Nucleus accumbens (tissue), 56 donors: ENCODE measurements around the gene COL4A1.

Experiments
- DNase-seq, 56 donors: peaks; one replicate each; lab custom pipeline; 2025; lab: John Stamatoyannopoulos, UW

The COL4A1 gene

GRCh38 chr13:110228936-110229904 lies 77.7 kb downstream of the COL4A1 start:
- no peak for DNase-seq

- no peak for DNase-seq
Measured at GRCh38 chr13:110227864-110228643, 78.9 kb downstream of the COL4A1 start.

GRCh38 chr13:110227416-110227815 lies 79.5 kb downstream of the COL4A1 start:
- DNase-seq: no peak

- no peak for DNase-seq
Measured at GRCh38 chr13:110225609-110226574, 81.1 kb downstream of the COL4A1 start.

DNA sequence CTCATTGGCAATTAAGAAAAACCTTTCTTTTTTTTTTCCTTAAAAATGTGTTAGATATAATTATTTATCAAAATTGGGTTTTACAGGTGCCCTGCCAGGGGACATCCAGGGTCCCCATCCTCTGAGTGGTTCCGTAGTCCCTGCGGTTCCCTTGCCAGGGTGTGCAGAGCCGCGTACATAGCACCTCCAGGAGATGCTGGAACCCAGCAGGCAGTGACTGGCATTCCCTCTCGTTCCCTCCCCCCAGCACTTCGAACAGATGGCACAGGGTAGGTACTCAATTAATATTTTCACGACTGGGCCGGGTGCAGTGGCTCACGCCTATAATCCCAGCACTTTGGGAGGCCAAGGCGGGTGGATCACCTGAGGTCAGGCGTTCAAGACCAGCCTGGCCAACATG lies 82.0 kb downstream of the COL4A1 start:
- DNase-seq: no peak

- DNase-seq: no peak
Measured at GRCh38 chr13:110224519-110224918, 82.4 kb downstream of the COL4A1 start.

GRCh38 chr13:110221406-110222117 lies 85.4 kb downstream of the COL4A1 start:
- peak in 10 of 56 donors; percentile 43 to 73 (median 58) for DNase-seq

DNA sequence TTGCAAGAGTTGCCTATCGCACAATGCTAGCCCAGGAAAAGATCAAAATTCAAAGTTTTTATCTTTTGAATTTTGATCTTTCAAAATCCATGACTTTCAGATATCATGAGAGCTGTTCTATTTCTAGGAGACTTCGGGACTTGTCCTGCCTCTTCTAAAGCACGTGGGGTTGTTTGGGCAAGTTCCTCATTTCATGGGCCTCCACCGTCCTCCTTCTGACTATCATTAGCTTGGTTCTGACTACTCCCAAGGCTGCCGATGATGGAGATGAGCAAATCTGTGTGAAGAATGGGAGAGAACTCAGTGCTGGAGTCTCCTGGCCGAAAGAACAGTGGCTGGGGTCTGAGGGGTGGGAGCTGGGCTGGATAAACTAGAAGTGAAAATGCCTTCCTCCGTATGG lies 86.5 kb downstream of the COL4A1 start:
- DNase-seq: peak in 1 of 56 donors; percentile 5

- DNase-seq: no peak
Measured at GRCh38 chr13:110218581-110219201, 88.3 kb downstream of the COL4A1 start.

GRCh38 chr13:110217811-110218210 lies 89.1 kb downstream of the COL4A1 start:
- no peak for DNase-seq

DNA sequence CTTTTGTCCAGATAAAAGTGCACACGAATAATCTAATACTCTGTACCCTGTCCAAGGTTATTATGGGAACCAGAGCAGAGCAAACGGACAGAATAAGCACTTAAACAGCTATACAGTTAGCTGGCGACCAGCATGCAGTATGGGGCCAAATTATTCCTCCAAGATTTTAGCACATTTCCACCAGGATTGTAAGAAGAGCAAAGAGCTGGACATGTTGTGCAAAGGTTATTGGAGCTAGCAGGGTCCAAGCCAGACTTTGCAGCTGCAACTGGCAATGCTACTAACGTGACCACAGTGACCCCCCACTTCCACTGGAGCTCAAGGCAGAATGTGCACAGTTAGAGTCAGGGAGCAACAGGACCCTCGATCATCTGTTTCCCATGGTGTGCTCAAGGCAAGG lies 89.9 kb downstream of the COL4A1 start:
- no peak for DNase-seq

DNA sequence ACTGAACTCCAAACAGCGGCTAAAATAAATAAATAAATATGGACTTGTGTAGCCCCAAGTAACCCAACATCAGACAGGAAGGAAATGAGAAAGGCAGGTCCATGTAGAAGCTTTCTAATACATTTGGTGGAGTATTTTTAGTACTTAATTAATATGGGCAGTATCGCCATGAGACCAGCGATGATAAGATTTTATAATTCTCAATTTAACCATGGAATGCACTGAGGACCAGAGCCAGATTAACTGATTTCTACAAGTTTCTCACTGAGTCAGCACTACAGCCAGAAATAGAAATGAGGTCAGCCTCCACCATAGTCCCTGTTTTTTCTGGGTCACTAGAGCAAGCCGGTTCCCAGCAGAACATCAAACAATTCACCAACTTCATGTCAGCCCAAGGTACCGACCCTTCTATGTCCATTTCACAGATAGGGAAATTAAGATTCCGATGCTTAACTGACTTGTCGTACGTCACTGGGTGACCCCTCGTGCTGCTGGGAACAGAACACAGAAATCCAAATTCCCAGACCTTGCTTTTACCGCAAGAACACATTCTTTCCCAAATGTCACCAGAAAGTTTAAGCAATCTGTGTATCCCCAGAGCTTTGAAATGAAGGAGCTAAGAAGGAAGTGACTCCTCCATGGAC lies 90.4 kb downstream of the COL4A1 start:
- DNase-seq: no peak

DNA sequence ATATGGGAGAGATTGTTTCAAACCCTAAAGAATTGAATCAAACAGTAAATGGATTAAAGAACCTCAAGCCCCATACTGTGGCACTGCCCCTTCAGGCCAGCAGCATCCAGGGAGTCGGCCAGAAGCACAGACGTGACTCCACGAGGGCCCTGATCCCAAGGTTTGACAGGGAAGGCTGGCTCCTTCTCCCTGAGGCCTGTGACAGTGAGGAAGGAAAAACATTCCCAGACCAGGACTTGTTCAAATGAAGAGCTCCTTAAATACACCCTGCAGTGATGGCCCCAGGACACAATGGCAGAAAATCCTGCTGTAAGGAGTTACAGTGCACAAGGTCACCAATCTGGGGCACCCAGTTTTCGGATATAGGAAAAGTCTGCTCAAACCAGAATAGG lies 91.0 kb downstream of the COL4A1 start:
- no peak for DNase-seq

DNA sequence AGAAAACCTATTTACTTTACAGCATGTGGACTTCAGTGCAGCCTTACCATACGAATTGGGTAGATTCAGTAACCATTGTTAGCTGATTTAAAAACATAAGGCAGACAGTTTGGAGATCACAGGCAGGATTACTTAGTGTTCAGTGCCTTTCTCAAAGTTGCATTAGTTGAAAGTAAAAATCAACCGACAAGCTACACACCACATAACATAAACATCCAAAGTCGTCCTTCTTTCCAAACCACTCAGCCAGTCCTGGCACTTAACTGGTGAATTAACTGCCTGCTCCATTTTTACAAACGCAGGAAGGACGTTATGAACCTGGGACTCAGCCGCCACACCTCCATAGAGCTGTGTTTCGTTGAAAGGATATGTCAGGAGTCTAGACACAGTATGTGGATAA lies 91.4 kb downstream of the COL4A1 start:
- DNase-seq: no peak

DNA sequence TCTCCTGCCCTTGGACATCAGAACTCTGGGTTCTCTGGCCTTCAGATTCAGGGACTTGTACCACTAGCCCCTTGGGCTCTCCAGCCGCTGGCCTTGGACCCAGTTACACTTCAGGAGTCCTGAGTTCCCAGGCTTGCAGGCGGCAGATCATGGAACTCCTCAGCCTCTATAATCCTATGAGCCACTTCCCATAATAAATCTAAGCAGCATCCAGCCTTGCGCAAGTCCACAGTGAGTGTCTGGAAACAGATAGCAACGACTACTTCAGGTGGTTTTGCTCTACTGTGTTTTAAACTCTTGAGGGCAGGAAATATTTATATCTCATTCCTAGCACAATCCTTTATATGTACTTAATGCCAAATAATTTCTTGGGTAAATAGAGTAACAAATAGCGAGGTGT lies 92.3 kb downstream of the COL4A1 start:
- DNase-seq: no peak

- no peak for DNase-seq
Measured at GRCh38 chr13:110213461-110214074, 93.4 kb downstream of the COL4A1 start.

- DNase-seq: no peak
Measured at GRCh38 chr13:110212529-110212928, 94.4 kb downstream of the COL4A1 start.

DNA sequence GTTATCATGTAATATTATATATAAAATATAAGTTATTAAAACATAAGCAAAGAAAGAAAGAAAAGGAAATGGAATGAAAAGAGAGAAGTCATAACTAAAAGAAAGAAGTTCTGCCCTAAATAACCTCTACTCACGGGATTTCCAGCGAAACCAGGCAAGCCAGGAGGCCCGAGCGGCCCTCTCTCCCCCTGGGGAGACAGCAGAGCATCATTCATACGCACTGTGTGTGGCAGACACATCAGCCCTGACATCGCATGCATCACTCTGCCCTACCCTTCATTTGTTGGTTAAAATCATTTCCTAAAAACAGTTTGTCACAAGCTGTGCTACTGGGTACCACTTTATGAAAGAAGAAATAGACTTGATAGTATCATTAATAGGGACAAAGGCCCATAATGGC lies 95.2 kb downstream of the COL4A1 start:
- no peak for DNase-seq
